GM12878 (cell line): Measurements from ENCODE around the gene CCDC88C.

Experiments
- E2F4 ChIP-seq: IDR thresholded peaks from 2 replicates; pipeline ENCODE4 v1.6.1; 2012; ENCODE audit warnings: low read depth, low read length, improper control_type of control experiment
- NR2C2 ChIP-seq: IDR thresholded peaks from 2 replicates; pipeline ENCODE4 v1.6.1; 2011; ENCODE audit warnings: borderline replicate concordance, low read depth; ENCODE audit not compliant: control insufficient read depth, insufficient read length
- ZNF24 ChIP-seq: fragments of 450-650 bp; IDR thresholded peaks from 2 replicates; pipeline ENCODE4 v1.6.1; 2017; ENCODE audit warnings: antibody characterized with exemption, mild to moderate bottlenecking

DNA sequence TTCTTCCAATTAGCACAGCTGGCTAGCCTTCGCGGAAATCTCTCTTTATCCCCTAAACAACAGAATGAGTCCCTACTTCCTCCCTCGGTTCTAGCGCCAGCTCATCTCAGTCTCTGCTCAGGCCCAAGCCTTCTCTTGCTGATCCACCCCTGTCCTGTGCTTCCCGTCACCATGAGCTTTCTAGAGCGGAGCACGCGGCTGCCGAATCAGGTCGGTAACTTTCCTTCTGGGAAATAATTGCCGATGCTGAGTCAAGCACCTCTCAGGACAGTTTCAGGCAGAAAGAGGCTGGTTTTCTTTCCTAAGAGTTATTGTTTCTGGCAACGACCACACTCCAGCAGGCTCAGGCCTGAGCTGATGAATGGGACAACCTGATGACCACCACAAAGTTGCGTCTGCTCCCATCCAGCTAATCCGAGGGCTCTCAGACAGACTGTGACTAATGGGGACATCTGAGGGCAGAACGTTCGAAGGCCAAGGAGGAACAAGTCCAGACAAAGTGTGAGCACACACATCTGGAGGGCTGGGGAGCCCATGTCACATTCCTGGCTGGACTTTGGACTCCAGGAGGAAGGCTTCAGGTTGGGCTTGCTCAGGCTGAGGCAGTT is 159.5 kb downstream of the CCDC88C start:
- TF ChIP-seq E2F4 (no peak), NR2C2 (no peak), ZNF24 (no peak)
